NCI-H748 (cell line): ENCODE measurements around the gene HMG20A.

Experiments
- DNase-seq: peaks from one replicate; lab custom pipeline; 2025; ENCODE audit not compliant: unreplicated experiment; lab: John Stamatoyannopoulos, UW

Gene HMG20A

GRCh38 chr15:77515613-77516012 lies 94.9 kb downstream of the HMG20A start:
- no peak for DNase-seq

GRCh38 chr15:77516076-77516475 lies 95.4 kb downstream of the HMG20A start:
- DNase-seq, result no peak

- DNase-seq, result no peak
Measured at GRCh38 chr15:77516786-77517185, 96.1 kb downstream of the HMG20A start.

DNA sequence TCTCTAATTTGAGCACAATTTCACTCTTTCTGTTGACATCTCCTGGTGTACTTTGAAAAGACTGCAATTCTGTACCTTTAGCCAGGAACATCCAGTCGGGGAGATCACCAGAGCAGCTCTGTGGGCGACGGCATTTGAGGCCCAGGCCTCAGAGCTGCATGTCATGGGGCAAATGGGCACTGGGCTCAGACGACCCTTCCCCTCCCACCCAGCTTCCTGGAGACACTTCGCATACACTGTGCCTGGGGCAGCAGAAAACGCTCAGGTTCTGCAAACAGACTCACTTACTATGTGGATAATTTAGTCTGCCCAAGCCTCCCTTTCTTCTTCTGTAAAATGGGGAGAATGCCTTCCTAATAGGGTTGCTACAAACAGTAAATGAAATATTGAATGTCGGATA lies 96.9 kb downstream of the HMG20A start:
- no peak for DNase-seq

DNA sequence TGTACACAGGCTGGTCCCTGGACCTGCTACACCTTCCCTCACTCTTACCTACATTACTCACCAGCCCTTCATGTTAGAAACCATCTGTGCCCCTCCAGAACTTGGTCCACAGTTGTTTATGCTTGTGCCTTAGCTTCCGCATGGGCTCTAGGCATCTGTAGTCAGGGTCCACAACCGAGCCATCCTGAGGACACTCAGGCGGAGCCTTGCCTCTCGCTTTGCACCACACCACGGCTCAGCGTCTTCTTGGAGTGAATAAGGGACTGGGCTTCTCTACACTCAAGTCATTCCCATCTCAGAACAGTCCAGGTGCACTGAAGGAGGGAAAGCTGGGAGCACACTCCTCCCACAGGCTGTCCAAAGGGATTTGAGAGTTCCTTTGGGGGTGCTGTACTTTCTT lies 97.8 kb downstream of the HMG20A start:
- DNase-seq, result no peak

GRCh38 chr15:77519540-77519939 lies 98.9 kb downstream of the HMG20A start:
- no peak for DNase-seq

- no peak for DNase-seq
Measured at GRCh38 chr15:77521206-77521605, 100.5 kb downstream of the HMG20A start.

DNA sequence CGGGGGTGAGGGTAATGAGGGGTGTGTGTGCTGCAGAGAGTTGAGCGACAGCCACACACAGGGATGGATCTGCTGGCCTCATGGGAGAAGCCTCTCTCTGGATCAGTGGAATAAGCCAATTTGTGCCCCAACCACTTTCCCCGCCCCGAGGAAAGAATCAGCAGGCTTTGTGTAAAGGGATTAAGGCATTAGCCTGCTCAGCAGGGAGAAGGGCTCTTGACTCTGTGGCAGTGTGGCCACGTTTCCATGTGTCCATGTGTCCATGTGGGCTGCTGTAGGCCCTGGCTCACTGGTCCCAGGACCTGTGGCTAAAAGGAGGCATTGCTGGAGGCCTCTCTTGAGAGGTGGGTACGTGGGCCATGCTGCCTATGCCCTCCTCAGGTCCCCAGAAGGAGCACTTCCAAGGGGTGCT lies 104.7 kb downstream of the HMG20A start:
- DNase-seq, result no peak

DNA sequence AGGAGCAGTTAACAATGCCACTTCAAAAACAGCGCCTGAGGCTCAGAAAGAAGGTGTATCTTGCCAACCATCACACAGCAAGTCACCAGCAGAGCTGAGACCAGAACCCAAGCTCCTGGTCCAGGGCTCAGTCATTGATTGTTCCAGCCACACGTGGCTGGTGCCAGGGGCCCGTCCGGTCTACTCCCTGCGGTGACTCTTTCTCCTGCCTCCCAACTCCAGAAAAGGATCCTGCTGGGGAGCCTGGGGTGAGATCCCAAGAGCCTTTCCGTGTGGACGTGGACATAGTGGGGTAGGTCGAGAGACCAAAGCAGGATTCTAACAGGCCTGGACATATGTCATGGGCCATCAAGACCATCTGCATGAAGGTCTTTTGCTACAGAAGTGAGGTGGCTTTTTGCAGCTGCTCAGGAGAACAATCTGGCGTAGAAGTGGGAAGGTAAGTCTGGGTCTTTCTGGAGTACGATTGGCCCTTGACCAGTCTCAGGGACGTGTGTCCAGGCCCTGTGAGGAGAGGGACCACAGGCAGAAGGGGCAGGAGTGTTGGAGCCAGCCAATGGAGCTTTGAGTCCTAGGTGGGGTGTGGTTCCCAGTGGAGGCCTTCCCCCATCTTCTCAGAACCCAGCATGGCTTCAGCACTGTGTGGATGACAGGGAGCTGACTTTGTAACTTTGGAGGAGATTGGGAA lies 105.4 kb downstream of the HMG20A start:
- DNase-seq, result no peak

GRCh38 chr15:77526595-77527163 lies 106.0 kb downstream of the HMG20A start:
- DNase-seq, result no peak

DNA sequence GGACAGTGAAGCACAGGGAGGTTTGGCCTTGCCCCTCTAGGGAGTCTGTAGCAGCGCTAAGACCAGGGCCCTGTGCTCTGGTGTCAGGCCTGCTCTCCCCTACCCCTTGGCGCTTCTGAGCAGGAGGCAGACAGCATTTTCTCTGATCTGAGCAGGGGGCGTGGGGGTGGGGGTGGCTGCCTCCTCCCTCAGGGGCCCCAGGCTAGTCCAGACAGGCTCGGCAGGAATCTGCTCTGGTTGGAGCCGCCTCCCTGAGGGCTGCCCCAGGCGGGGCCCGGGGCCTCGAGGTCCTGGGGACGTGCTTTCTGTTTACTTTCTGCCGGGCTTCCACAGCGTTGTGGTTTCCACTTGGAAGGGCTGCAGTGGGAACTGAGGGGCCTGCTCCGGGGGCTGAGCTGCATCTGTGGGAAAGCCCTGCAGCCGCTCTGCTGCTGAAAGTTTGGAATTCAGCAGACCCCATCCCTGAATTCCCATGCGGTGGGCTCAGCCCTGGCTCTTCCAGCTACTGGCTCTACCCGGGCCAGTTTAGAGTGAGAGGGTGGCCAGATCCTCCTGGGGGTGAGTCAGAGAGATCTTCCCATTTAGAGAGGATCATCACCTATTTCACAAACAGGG lies 106.6 kb downstream of the HMG20A start:
- peak; percentile 13 for DNase-seq

DNA sequence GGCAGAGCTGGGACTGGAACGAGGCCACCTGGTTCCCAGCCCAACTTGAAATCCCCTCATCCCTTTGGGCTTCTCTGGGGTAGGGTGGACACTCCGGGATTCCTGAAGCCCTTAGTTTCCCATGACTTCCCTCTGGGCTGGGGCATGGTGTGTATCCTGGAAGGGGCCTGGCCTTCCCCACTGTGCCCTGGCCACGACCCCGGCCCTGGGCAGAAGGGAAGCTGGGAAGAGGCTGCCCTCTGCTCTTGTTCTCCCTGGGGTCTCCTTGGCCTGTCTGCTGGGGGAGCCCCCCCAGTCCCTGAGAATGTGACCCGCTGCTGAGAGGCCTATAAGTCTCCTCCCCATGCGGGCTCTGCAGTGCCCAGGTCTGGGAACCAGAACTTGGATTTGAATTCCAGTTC lies 107.1 kb downstream of the HMG20A start:
- no peak for DNase-seq

GRCh38 chr15:77528290-77528967 lies 107.7 kb downstream of the HMG20A start:
- no peak for DNase-seq

DNA sequence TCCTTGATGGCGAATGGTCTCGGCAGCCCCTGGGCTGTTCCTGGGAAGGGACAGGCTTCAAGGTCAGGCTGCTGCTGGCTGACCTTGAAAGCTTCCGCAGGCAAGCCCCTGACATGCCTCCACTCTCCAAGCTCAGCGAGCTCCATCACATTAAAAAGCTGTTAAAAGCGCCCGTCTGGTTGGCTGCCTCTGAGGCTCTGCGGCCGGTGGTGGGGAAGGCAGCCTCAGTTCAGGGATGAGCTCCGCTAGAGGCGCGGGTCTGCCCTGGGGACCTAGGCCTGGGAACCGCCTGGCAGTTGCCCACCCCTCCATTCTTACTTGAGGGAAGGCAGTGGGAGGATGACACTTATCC lies 108.3 kb downstream of the HMG20A start:
- DNase-seq, result no peak

GRCh38 chr15:77529394-77530159 lies 108.9 kb downstream of the HMG20A start:
- no peak for DNase-seq

- DNase-seq, result no peak
Measured at GRCh38 chr15:77530576-77530975, 109.9 kb downstream of the HMG20A start.

- DNase-seq, result no peak
Measured at GRCh38 chr15:77531191-77532000, 110.7 kb downstream of the HMG20A start.

GRCh38 chr15:77532067-77532710 lies 111.5 kb downstream of the HMG20A start:
- DNase-seq, result no peak

GRCh38 chr15:77532846-77533245 lies 112.2 kb downstream of the HMG20A start:
- DNase-seq, result no peak
